Panc1 (cell line): ENCODE results near the gene MUS81. TPM values are rescaled to one million over a fixed set of nuclear protein-coding genes. Genes with fewer than 3 reads are reported as not detected.

ENCODE experiments used
- ATAC-seq: fragments of 200-7000 bp; cut with Tn5 transposase; 2 replicates; pipeline ENCODE4 v1.9.1; 2020; ENCODE audit warnings: mild to moderate bottlenecking, moderate library complexity
- BruUV-seq: library from RNA; stranded (reverse); fragments of 400-500 nt; replicated peaks from 2 replicates; lab custom pipeline; 2021; lab: Mats Ljungman, UMichigan
- CTCF ChIA-PET: fragments of 300-600 bp; sonication (Branson Sonifier 250); formaldehyde crosslinking; loops from one replicate; lab custom pipeline; 2022; ENCODE audit warnings: antibody characterized with exemption; lab: Charles Lee
- POLR2A ChIA-PET: fragments of 300-600 bp; sonication (Branson Sonifier 250); formaldehyde crosslinking; loops from one replicate; lab custom pipeline; 2022; ENCODE audit warnings: antibody characterized with exemption; lab: Charles Lee
- DNase-seq: peaks from one replicate; pipeline ENCODE4 v3.0.0-alpha.2; 2010; ENCODE audit warnings: low read depth, low spot score
- H3K27ac ChIP-seq: 2 replicates; pipeline ENCODE4 v1.5.1; 2011; ENCODE audit warnings: mild to moderate bottlenecking, low read length, inconsistent platforms
- H3K27me3 ChIP-seq: fragments of 200-500 bp; sonication (Bioruptor generic); 2 replicates; pipeline ENCODE4 v1.6.0; 2014; ENCODE audit warnings: low read length, inconsistent platforms; ENCODE audit not compliant: control insufficient read depth, insufficient read depth
- H3K36me3 ChIP-seq: fragments of 200-500 bp; sonication (Bioruptor generic); 2 replicates; pipeline ENCODE4 v1.5.1; 2014; ENCODE audit warnings: inconsistent platforms, mild to moderate bottlenecking, low read length, moderate library complexity; ENCODE audit not compliant: control insufficient read depth, insufficient read depth
- H3K4me1 ChIP-seq: 2 replicates; pipeline ENCODE4 v1.5.1; 2011; ENCODE audit warnings: inconsistent platforms, mild to moderate bottlenecking, low read length, moderate library complexity; ENCODE audit not compliant: control insufficient read depth, insufficient read depth
- H3K4me3 ChIP-seq, 2 experiments: 2 replicates each; pipeline ENCODE4 v1.5.1; 2011 to 2012; ENCODE audit warnings: low read depth in 2 of 2, low read length in 2 of 2, mild to moderate bottlenecking in 2 of 2, inconsistent platforms in 1 of 2, moderate library complexity in 1 of 2
- H3K9me3 ChIP-seq: fragments of 200-500 bp; sonication (Bioruptor generic); 2 replicates; pipeline ENCODE4 v1.5.1; 2014; ENCODE audit warnings: low read depth, mild to moderate bottlenecking, inconsistent platforms, low read length, moderate library complexity; ENCODE audit not compliant: control insufficient read depth, insufficient read depth
- POLR2AphosphoS5 ChIP-seq: IDR thresholded peaks from 2 replicates; pipeline ENCODE4 v1.6.1; 2012; ENCODE audit warnings: mild to moderate bottlenecking, low read depth, low read length, moderate library complexity
- SIN3A ChIP-seq: IDR thresholded peaks from 2 replicates; pipeline ENCODE4 v1.6.1; 2012; ENCODE audit warnings: low read depth, mild to moderate bottlenecking, low read length, moderate library complexity, borderline replicate concordance; ENCODE audit not compliant: insufficient read depth
- TCF7L2 ChIP-seq: IDR thresholded peaks from 2 replicates; pipeline ENCODE4 v1.6.1; 2011; ENCODE audit warnings: mild to moderate bottlenecking, low read depth, low read length, inconsistent platforms
- in situ Hi-C: cut with HindIII; loops from 2 replicates; pipeline ENCODE4 v1.10.0; 2016; ENCODE audit warnings: low sequenced_read_pairs, low pct_unique_long_range_greater_than_20kb
- intact Hi-C: fragments of 100-400 bp; cut with micrococcal nuclease; formaldehyde crosslinking; loops from one replicate; pipeline ENCODE4 v1.10.0; 2022; ENCODE audit not compliant: unreplicated experiment
- total RNA-seq: library from RNA; stranded (reverse); gene quantifications from one replicate; pipeline ENCODE4 v1.2.1, GENCODE V29; 2021; ENCODE audit not compliant: unreplicated experiment
- TF ChIP-seq, protein P1 (sequence below), 2 experiments: IDR thresholded peaks; 2 replicates each; pipeline ENCODE4 v1.6.1; 2011 to 2012; ENCODE audit warnings: low read depth in 2 of 2, control low read depth in 1 of 2, low read length in 1 of 2, mild to moderate bottlenecking in 1 of 2, moderate library complexity in 1 of 2; ENCODE audit not compliant: insufficient read depth in 1 of 2
- TF ChIP-seq, protein P2 (sequence below): fragments of 450-650 bp; IDR thresholded peaks from 2 replicates; pipeline ENCODE4 v1.5.1; 2017; ENCODE audit warnings: mild to moderate bottlenecking

Gene MUS81
- total RNA-seq, 1 experiment from 2014 or later = 140 TPM

DNA sequence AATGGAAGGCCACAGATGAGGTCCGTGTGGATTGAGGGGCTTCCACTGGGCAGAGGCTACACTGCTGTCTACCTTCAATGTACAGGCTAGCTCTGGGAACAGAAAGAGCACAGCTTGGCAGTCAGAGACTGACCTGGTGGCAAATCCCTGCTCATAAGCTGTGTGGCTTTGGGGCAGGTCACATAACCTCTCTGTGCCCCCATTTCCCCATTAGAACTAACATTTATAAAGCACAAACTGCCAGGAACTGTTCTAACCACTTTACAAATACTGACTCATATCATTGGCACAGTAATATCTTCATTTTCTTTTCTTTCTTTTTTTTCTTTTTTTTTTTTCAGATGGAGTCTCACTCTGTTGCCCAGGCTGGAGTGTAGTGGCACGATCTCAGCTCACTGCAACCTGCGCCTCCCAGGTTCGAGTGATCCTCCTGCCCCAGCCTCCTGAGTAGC is 36.8 kb downstream of the MUS81 start:
- Histone ChIP-seq H3K4me1 (peaks cover 64% of the 10 kb centered on the region), H3K27ac (peak overlapping the region; percentile 87), H3K4me3 (peak overlapping the region; percentile 82 to 89), H3K9me3 (no peaks in the 10 kb centered on the region), H3K27me3 (no peaks in the 10 kb centered on the region), H3K36me3 (no peaks in the 10 kb centered on the region; the same call in 1 of the 2 replicates)
- intact Hi-C loops = no loop called here
- BruUV-seq = no TSS peak
- ChIA-PET CTCF (no interaction called here), POLR2A (interaction anchor here (0.7 to 4.4 kb wide), 4 partner anchors 15 to 217 kb away, joined by 6 to 37 read pairs (median 14); no protein-coding TSS in a partner anchor)
- TF ChIP-seq TCF7L2 (no peak), POLR2AphosphoS5 (peak; percentile 40; the same call in 1 of the 2 replicates), SIN3A (no peak)
- TF ChIP-seq, protein P1, sequence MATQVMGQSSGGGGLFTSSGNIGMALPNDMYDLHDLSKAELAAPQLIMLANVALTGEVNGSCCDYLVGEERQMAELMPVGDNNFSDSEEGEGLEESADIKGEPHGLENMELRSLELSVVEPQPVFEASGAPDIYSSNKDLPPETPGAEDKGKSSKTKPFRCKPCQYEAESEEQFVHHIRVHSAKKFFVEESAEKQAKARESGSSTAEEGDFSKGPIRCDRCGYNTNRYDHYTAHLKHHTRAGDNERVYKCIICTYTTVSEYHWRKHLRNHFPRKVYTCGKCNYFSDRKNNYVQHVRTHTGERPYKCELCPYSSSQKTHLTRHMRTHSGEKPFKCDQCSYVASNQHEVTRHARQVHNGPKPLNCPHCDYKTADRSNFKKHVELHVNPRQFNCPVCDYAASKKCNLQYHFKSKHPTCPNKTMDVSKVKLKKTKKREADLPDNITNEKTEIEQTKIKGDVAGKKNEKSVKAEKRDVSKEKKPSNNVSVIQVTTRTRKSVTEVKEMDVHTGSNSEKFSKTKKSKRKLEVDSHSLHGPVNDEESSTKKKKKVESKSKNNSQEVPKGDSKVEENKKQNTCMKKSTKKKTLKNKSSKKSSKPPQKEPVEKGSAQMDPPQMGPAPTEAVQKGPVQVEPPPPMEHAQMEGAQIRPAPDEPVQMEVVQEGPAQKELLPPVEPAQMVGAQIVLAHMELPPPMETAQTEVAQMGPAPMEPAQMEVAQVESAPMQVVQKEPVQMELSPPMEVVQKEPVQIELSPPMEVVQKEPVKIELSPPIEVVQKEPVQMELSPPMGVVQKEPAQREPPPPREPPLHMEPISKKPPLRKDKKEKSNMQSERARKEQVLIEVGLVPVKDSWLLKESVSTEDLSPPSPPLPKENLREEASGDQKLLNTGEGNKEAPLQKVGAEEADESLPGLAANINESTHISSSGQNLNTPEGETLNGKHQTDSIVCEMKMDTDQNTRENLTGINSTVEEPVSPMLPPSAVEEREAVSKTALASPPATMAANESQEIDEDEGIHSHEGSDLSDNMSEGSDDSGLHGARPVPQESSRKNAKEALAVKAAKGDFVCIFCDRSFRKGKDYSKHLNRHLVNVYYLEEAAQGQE (IDR thresholded peaks at IDR 0.05; ENCODE audit: insufficient read depth in 1 of 2, low read depth in 2 of 2, low read length in 1 of 2) = no peak
- TF ChIP-seq, protein P2, sequence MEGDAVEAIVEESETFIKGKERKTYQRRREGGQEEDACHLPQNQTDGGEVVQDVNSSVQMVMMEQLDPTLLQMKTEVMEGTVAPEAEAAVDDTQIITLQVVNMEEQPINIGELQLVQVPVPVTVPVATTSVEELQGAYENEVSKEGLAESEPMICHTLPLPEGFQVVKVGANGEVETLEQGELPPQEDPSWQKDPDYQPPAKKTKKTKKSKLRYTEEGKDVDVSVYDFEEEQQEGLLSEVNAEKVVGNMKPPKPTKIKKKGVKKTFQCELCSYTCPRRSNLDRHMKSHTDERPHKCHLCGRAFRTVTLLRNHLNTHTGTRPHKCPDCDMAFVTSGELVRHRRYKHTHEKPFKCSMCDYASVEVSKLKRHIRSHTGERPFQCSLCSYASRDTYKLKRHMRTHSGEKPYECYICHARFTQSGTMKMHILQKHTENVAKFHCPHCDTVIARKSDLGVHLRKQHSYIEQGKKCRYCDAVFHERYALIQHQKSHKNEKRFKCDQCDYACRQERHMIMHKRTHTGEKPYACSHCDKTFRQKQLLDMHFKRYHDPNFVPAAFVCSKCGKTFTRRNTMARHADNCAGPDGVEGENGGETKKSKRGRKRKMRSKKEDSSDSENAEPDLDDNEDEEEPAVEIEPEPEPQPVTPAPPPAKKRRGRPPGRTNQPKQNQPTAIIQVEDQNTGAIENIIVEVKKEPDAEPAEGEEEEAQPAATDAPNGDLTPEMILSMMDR = no peak
- in situ Hi-C loops = no loop called here
- ATAC-seq (no peak), DNase-seq (no peak)

DNA sequence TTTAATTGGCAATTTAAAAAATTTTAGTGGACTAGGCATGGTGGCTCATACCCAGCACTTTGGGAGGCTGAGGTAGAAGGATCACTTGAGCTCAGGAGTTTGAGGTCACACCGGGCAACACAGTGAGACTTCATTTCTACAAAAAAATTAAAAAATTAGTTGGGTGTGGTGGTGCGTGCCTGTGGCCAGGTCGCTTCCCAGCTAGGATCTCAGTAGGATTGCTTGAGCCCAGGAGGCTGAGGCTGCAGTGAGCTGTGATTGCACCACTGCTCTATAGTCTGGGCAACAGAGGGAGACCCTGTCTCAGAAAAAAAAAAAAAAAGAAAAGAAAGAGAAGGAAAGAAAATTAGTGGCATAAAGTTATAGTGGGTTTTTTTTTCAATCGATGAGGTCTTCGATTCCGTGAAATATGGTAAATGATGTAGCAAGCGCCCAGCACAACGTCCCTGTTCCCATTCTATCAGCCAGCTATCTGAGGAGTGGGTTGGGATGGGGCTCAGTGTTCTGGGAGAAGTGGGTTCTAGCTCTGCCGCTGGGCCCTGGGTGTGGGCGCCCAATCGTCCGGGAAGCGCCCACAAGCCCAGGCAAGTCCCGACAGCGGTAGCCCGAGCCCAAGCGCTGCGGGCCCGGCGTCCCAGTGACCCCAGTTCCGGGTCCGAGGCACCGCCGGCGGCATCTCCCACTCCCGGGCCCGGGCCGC is 38.6 kb downstream of the MUS81 start:
- intact Hi-C loops (no loop called here), in situ Hi-C loops (no loop called here)
- no peaks in the 10 kb centered on the region for H3K9me3 ChIP-seq
- TSS peak; percentile 66 for BruUV-seq
- H3K36me3 ChIP-seq = no peaks in the 10 kb centered on the region; the same call in 1 of the 2 replicates
- TF ChIP-seq, protein P1 (IDR thresholded peaks at IDR 0.05; ENCODE audit: insufficient read depth in 1 of 2, low read depth in 2 of 2, low read length in 1 of 2) = 0 out of 4 replicates have a peak, but pooled peaks of 1 of the 2 experiments have one; percentile 32
- TF ChIP-seq SIN3A (peak; percentile 85; the same call in 1 of the 2 replicates), TCF7L2 (no peak), POLR2AphosphoS5 (no peak)
- TF ChIP-seq, protein P2 = no peak
- ChIA-PET POLR2A (interaction anchor here (0.5 to 4.4 kb wide), 12 partner anchors 8 to 1059 kb away, joined by 3 to 37 read pairs (median 6); partner anchors contain the start of genes CCDC85B and FIBP), CTCF (interaction anchor here (0.7 kb wide), 1 partner anchor 16 kb away, joined by 10 read pairs; no protein-coding TSS in a partner anchor)
- peak overlapping the region; percentile 87 for H3K27ac ChIP-seq
- H3K4me3 ChIP-seq = peak overlapping the region; percentile 82 to 89
- H3K27me3 ChIP-seq = no peaks in the 10 kb centered on the region
- ATAC-seq (no peak), DNase-seq (no peak)
- H3K4me1 ChIP-seq = peaks cover 66% of the 10 kb centered on the region
